SK-N-SH treated with all-trans-retinoic acid at 6 μM for 48 hours (cell line): ENCODE measurements around the gene TFPI.

Experiments
- ATAC-seq: fragments of 200-7000 bp; cut with Tn5 transposase; 3 replicates; pipeline ENCODE4 v1.9.1; 2020; ENCODE audit warnings: mild to moderate bottlenecking, moderate library complexity
- ARNTL ChIP-seq: fragments of 450-650 bp; formaldehyde crosslinking; IDR thresholded peaks from 2 replicates; pipeline ENCODE4 v1.5.0; 2020; ENCODE audit warnings: low read depth, mild to moderate bottlenecking, moderate library complexity, borderline replicate concordance
- BACH2 ChIP-seq: fragments of 250-450 bp; sonication (Bioruptor Pico); IDR thresholded peaks from 2 replicates; pipeline ENCODE4 v1.9.0; 2021; ENCODE audit warnings: mild to moderate bottlenecking, borderline replicate concordance
- CREB5 ChIP-seq: fragments of 250-450 bp; sonication (Bioruptor Pico); IDR thresholded peaks from 2 replicates; pipeline ENCODE4 v1.5.1; 2020; ENCODE audit warnings: low read depth, mild to moderate bottlenecking, moderate library complexity
- CSDC2 ChIP-seq: fragments of 250-450 bp; sonication (Bioruptor Pico); IDR thresholded peaks from 2 replicates; pipeline ENCODE4 v1.5.0; 2020; ENCODE audit warnings: mild to moderate bottlenecking, moderate library complexity
- CSRNP3 ChIP-seq: fragments of 250-450 bp; sonication (Bioruptor Pico); IDR thresholded peaks from 2 replicates; pipeline ENCODE4 v1.5.1; 2021; ENCODE audit warnings: mild to moderate bottlenecking, moderate library complexity
- ESRRG ChIP-seq: fragments of 250-450 bp; sonication (Bioruptor Pico); IDR thresholded peaks from 2 replicates; pipeline ENCODE4 v1.6.1; 2021; ENCODE audit warnings: mild to moderate bottlenecking
- GLIS3 ChIP-seq: fragments of 250-450 bp; sonication (Bioruptor Pico); IDR thresholded peaks from 2 replicates; pipeline ENCODE4 v1.5.0; 2020; ENCODE audit warnings: mild to moderate bottlenecking, moderate library complexity
- ISL1 ChIP-seq: fragments of 250-450 bp; sonication (Bioruptor Pico); IDR thresholded peaks from 2 replicates; pipeline ENCODE4 v2.1.2; 2022; ENCODE audit warnings: mild to moderate bottlenecking, moderate library complexity
- OSR1 ChIP-seq: fragments of 250-450 bp; sonication (Bioruptor Pico); IDR thresholded peaks from 2 replicates; pipeline ENCODE4 v1.8.0; 2022; ENCODE audit warnings: moderate library complexity, mild to moderate bottlenecking, inconsistent platforms
- POU6F1 ChIP-seq: fragments of 250-450 bp; sonication (Bioruptor Pico); IDR thresholded peaks from 2 replicates; pipeline ENCODE4 v1.8.0; 2021; ENCODE audit warnings: low read depth, mild to moderate bottlenecking, moderate library complexity, borderline replicate concordance
- PPARA ChIP-seq: fragments of 250-450 bp; sonication (Bioruptor Pico); IDR thresholded peaks from 2 replicates; pipeline ENCODE4 v1.5.0; 2020; ENCODE audit warnings: mild to moderate bottlenecking, borderline replicate concordance
- RARB ChIP-seq: fragments of 250-450 bp; sonication (Bioruptor Pico); IDR thresholded peaks from 2 replicates; pipeline ENCODE4 v1.8.0; 2021; ENCODE audit warnings: mild to moderate bottlenecking, moderate library complexity
- SNAI2 ChIP-seq: fragments of 250-450 bp; sonication (Bioruptor Pico); IDR thresholded peaks from 2 replicates; pipeline ENCODE4 v1.5.0; 2020; ENCODE audit warnings: mild to moderate bottlenecking, moderate library complexity
- TCF4 ChIP-seq: fragments of 250-450 bp; sonication (Bioruptor Pico); IDR thresholded peaks from 2 replicates; pipeline ENCODE4 v1.8.0; 2021; ENCODE audit warnings: mild to moderate bottlenecking, moderate library complexity, borderline replicate concordance
- TOX ChIP-seq: fragments of 250-450 bp; sonication (Bioruptor Pico); IDR thresholded peaks from 2 replicates; pipeline ENCODE4 v1.8.0; 2021; ENCODE audit warnings: mild to moderate bottlenecking, moderate library complexity, borderline replicate concordance
- ZC3H10 ChIP-seq: fragments of 250-450 bp; sonication (Bioruptor Pico); IDR thresholded peaks from 2 replicates; pipeline ENCODE4 v1.5.1; 2021; ENCODE audit warnings: mild to moderate bottlenecking, moderate library complexity
- ZFP3 ChIP-seq: fragments of 250-450 bp; sonication (Bioruptor Pico); IDR thresholded peaks from 2 replicates; pipeline ENCODE4 v1.5.0; 2020; ENCODE audit warnings: mild to moderate bottlenecking, moderate library complexity
- ZFP30 ChIP-seq: fragments of 450-650 bp; formaldehyde crosslinking; IDR thresholded peaks from 2 replicates; pipeline ENCODE4 v1.5.0; 2022; ENCODE audit warnings: mild to moderate bottlenecking, moderate library complexity
- ZNF565 ChIP-seq: fragments of 450-650 bp; formaldehyde crosslinking; conservative IDR thresholded peaks from 2 replicates; pipeline ENCODE4 v1.5.0; 2020; ENCODE audit warnings: low read depth, mild to moderate bottlenecking, moderate library complexity
- ZNF8 ChIP-seq: fragments of 450-650 bp; formaldehyde crosslinking; IDR thresholded peaks from 2 replicates; pipeline ENCODE4 v1.5.0; 2020; ENCODE audit warnings: mild to moderate bottlenecking, moderate library complexity
- TF ChIP-seq, protein P1 (sequence below): fragments of 250-450 bp; sonication (Bioruptor Pico); IDR thresholded peaks from 2 replicates; pipeline ENCODE4 v1.5.0; 2020; ENCODE audit warnings: mild to moderate bottlenecking, moderate library complexity

The TFPI gene

GRCh38 chr2:187481543-187481942, 72.7 kb downstream of the TFPI start:
- TF ChIP-seq OSR1 (CRISPR knock-in tag) (no peak), ISL1 (CRISPR knock-in tag) (no peak), ZFP30 (CRISPR knock-in tag) (no peak), ZFP3 (CRISPR knock-in tag) (no peak), SNAI2 (CRISPR knock-in tag) (no peak), CREB5 (CRISPR knock-in tag) (no peak), POU6F1 (CRISPR knock-in tag) (no peak), ZNF8 (CRISPR knock-in tag) (no peak), ZC3H10 (CRISPR knock-in tag) (no peak), ESRRG (CRISPR knock-in tag) (no peak), RARB (CRISPR knock-in tag) (no peak), ARNTL (CRISPR knock-in tag) (no peak), PPARA (no peak), CSRNP3 (no peak), BACH2 (CRISPR knock-in tag) (no peak), TOX (no peak)
- TF ChIP-seq, all 23 proteins: peak for 0
- ATAC-seq, result no peak

DNA sequence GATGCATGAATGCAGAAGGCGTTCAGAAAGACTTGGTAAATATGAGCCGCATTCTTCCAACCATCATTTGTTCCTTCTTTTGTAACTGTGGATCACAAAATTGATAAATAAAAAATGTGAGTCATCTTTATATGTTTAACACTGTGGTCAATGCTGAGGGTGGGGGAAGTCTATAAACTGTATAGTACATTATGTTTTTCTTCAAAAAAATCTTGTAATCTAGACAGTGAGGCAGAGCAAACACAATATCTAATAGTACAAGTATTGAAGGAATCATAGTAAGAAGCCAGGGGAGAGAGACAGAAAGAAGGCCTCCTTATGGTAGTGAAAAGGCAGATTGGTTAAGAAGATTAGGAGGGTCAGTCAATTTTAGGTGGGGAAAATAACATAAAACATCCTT, 75.5 kb downstream of the TFPI start:
- TF ChIP-seq CSDC2 (CRISPR knock-in tag) (no peak), RARB (CRISPR knock-in tag) (no peak), BACH2 (CRISPR knock-in tag) (no peak), SNAI2 (CRISPR knock-in tag) (no peak), ZFP3 (CRISPR knock-in tag) (no peak), ZC3H10 (CRISPR knock-in tag) (no peak), POU6F1 (CRISPR knock-in tag) (no peak), ZFP30 (CRISPR knock-in tag) (no peak), CREB5 (CRISPR knock-in tag) (no peak), GLIS3 (CRISPR knock-in tag) (no peak), OSR1 (CRISPR knock-in tag) (no peak), TCF4 (no peak)
- no peak for ATAC-seq

DNA sequence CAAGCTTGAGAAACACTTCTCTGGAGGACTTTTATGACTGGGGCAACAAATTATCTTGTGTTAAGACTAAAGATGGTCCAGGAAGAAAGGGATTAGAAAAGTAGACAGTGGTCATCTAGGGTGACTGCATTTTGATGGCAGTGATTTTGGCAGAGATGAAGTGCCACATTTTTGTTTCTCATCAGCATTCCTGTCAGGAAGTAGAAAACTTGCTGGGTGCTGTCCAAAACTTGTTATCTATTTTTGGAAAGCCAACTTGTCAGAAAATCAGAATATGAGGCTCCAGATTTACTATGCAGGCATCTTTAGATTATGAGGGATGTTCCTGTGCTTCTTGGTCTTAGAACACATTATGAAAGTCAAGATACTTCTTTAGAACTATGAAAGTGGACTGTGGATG, 77.2 kb downstream of the TFPI start:
- TF ChIP-seq, protein P1, sequence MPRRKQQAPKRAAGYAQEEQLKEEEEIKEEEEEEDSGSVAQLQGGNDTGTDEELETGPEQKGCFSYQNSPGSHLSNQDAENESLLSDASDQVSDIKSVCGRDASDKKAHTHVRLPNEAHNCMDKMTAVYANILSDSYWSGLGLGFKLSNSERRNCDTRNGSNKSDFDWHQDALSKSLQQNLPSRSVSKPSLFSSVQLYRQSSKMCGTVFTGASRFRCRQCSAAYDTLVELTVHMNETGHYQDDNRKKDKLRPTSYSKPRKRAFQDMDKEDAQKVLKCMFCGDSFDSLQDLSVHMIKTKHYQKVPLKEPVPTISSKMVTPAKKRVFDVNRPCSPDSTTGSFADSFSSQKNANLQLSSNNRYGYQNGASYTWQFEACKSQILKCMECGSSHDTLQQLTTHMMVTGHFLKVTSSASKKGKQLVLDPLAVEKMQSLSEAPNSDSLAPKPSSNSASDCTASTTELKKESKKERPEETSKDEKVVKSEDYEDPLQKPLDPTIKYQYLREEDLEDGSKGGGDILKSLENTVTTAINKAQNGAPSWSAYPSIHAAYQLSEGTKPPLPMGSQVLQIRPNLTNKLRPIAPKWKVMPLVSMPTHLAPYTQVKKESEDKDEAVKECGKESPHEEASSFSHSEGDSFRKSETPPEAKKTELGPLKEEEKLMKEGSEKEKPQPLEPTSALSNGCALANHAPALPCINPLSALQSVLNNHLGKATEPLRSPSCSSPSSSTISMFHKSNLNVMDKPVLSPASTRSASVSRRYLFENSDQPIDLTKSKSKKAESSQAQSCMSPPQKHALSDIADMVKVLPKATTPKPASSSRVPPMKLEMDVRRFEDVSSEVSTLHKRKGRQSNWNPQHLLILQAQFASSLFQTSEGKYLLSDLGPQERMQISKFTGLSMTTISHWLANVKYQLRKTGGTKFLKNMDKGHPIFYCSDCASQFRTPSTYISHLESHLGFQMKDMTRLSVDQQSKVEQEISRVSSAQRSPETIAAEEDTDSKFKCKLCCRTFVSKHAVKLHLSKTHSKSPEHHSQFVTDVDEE (CRISPR knock-in tag), result no peak
- no peak for TF ChIP-seq TOX
- no peak for TF ChIP-seq ZNF565 (CRISPR knock-in tag)
- no peak for TF ChIP-seq RARB (CRISPR knock-in tag)
- no peak for TF ChIP-seq ESRRG (CRISPR knock-in tag)
- TF ChIP-seq ZFP3 (CRISPR knock-in tag), result no peak
- no peak for TF ChIP-seq CSDC2 (CRISPR knock-in tag)
- no peak for TF ChIP-seq ARNTL (CRISPR knock-in tag)
- no peak for TF ChIP-seq ZC3H10 (CRISPR knock-in tag)
- TF ChIP-seq CSRNP3, result no peak
- TF ChIP-seq PPARA, result no peak
- TF ChIP-seq POU6F1 (CRISPR knock-in tag), result no peak
- no peak for TF ChIP-seq CREB5 (CRISPR knock-in tag)
- no peak for ATAC-seq
